OCI-LY3 (cell line): Measurements from ENCODE around the gene KRTAP6-2.

ENCODE experiments used
- H2AFZ ChIP-seq: fragments of 200-600, 300-600 bp; shearing (Covaris generic); 2 replicates; pipeline ENCODE4 v1.6.0; 2014; ENCODE audit warnings: antibody characterized with exemption, low read depth, low read length
- H3K27ac ChIP-seq: fragments of 200-600, 300-600 bp; sonication (generic); 2 replicates; pipeline ENCODE4 v1.5.1; 2014; ENCODE audit warnings: mild to moderate bottlenecking, low read length, moderate library complexity, mixed read lengths
- H3K27me3 ChIP-seq: fragments of 200-600, 300-600 bp; sonication (generic); 2 replicates; pipeline ENCODE4 v1.6.1; 2014; ENCODE audit warnings: low read depth, low read length, mixed read lengths
- H3K36me3 ChIP-seq: fragments of 200-600, 300-600 bp; sonication (generic); replicated peaks from 2 replicates; pipeline ENCODE3; 2014; ENCODE audit warnings: low read depth, low read length, mixed read lengths
- H3K4me1 ChIP-seq: fragments of 300-600, 200-600 bp; sonication (generic); 2 replicates; pipeline ENCODE4 v1.6.1; 2014; ENCODE audit warnings: low read length, mixed read lengths
- H3K4me2 ChIP-seq: fragments of 200-600, 300-600 bp; sonication (generic); 2 replicates; pipeline ENCODE4 v1.6.1; 2014; ENCODE audit warnings: low read length, mixed read lengths
- H3K4me3 ChIP-seq: fragments of 300-600, 200-600 bp; sonication (generic); 2 replicates; pipeline ENCODE4 v1.5.1; 2014; ENCODE audit warnings: antibody characterized with exemption, mild to moderate bottlenecking, low read length, moderate library complexity
- H3K79me2 ChIP-seq: fragments of 300-600, 200-600 bp; shearing (Covaris generic); 2 replicates; pipeline ENCODE4 v1.6.1; 2014; ENCODE audit warnings: mild to moderate bottlenecking, low read length, mixed read lengths
- H3K9ac ChIP-seq: fragments of 300-600, 200-600 bp; shearing (Covaris generic); 2 replicates; pipeline ENCODE4 v1.6.0; 2014; ENCODE audit warnings: mild to moderate bottlenecking, low read length, moderate library complexity
- H3K9me3 ChIP-seq: fragments of 200-600, 300-600 bp; shearing (Covaris generic); 2 replicates; pipeline ENCODE4 v1.6.1; 2014; ENCODE audit warnings: low read length, mixed read lengths; ENCODE audit not compliant: insufficient read depth
- H4K20me1 ChIP-seq: fragments of 200-600, 300-600 bp; sonication (generic); 2 replicates; pipeline ENCODE4 v1.6.1; 2016; ENCODE audit warnings: low read length, mixed read lengths; ENCODE audit not compliant: insufficient read depth
- CTCF ChIP-seq: fragments of 200-600, 300-600 bp; sonication (generic); IDR thresholded peaks from 2 replicates; pipeline ENCODE4 v1.5.1; 2014; ENCODE audit warnings: antibody characterized with exemption, low read length, low read depth
- EZH2phosphoT487 ChIP-seq: fragments of 200-600 bp; shearing (Covaris generic); IDR thresholded peaks from 2 replicates; pipeline ENCODE4 v1.6.1; 2018; ENCODE audit warnings: antibody characterized with exemption, mixed run types, low read depth

KRTAP6-2 gene

DNA sequence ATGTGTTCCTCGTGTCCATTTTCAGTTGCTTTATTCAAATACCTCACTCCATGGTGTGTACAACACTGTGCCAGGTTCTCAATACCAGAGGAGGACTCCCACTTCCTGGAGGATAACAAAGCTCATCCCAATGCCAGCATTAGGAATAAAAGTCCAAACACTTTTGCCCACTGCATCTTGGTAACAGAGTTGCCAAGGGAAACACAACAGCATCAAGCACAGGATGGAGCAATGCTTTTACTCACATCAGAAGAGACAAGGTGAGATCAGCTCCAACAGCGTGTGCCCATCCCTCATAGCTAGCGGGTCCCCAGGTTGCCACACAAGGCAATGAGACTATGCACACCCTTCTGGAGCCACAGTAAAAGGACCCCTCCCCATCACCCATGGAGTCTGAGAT is 24.7 kb upstream of the KRTAP6-2 start:
- Histone ChIP-seq H3K4me3 (no peak overlapping the region), H2AFZ (no peak overlapping the region), H3K9me3 (peaks cover 7% of the 10 kb centered on the region; the same call in 1 of the 2 replicates), H3K4me1 (peaks cover 14% of the 10 kb centered on the region), H3K27ac (no peak overlapping the region), H3K4me2 (no peak overlapping the region), H3K36me3 (peaks cover 18% of the 10 kb centered on the region), H3K79me2 (no peaks in the 10 kb centered on the region), H3K27me3 (no peaks in the 10 kb centered on the region), H3K9ac (no peak overlapping the region), H4K20me1 (no peaks in the 10 kb centered on the region)
- TF ChIP-seq EZH2phosphoT487, result no peak
- no peak for TF ChIP-seq CTCF

DNA sequence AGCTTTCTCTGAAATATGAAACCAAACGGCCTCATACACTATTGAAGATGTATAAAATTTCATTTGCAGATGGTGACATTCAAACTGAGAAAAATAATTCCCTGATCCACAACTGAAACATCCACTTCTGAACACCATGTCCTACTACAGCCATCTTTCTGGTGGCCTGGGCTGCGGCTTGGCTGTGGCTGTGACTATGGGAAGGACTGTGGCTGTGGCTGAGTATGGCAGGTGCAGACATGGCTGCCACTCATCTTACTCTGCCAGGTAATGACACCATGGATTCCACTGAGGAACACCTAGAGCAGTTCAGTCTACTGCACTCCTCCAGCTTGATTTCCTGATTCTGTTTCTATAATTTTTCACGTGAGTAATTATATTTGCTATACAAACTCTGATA is 21.8 kb upstream of the KRTAP6-2 start, which contains the start of gene KRTAP20-4:
Gene KRTAP20-4, plus strand, starts transcription at position 106 of the 400 bp plus-strand sequence.
- peak within 1 kb of the TSS; percentile 81 for H3K27ac ChIP-seq
- peak within 1 kb of the TSS; percentile 22; the same call in 1 of the 2 replicates for H3K4me2 ChIP-seq
- peaks cover 7% of the 10 kb centered on the region; the same call in 1 of the 2 replicates for H3K9me3 ChIP-seq
- no peaks in the 10 kb centered on the region for H3K79me2 ChIP-seq
- H3K4me3 ChIP-seq, result no peak within 1 kb of the TSS
- H3K9ac ChIP-seq, result peak within 1 kb of the TSS; percentile 34; the same call in 1 of the 2 replicates
- H4K20me1 ChIP-seq, result no peaks in the 10 kb centered on the region
- peaks cover 33% of the 10 kb centered on the region for H3K36me3 ChIP-seq
- H3K27me3 ChIP-seq, result no peaks in the 10 kb centered on the region
- peaks cover 32% of the 10 kb centered on the region for H3K4me1 ChIP-seq
- H2AFZ ChIP-seq, result no peak within 1 kb of the TSS; the same call in 1 of the 2 replicates
- no peak for TF ChIP-seq CTCF
- no peak for TF ChIP-seq EZH2phosphoT487

GRCh38 chr21:30620080-30620479 is 21.4 kb upstream of the KRTAP6-2 start:
- H3K36me3 ChIP-seq, result peaks cover 33% of the 10 kb centered on the region
- no peaks in the 10 kb centered on the region for H4K20me1 ChIP-seq
- H3K4me2 ChIP-seq, result peak overlapping the region; percentile 22; the same call in 1 of the 2 replicates
- no peaks in the 10 kb centered on the region for H3K27me3 ChIP-seq
- H3K4me1 ChIP-seq, result peaks cover 36% of the 10 kb centered on the region
- H3K79me2 ChIP-seq, result no peaks in the 10 kb centered on the region
- peaks cover 7% of the 10 kb centered on the region; the same call in 1 of the 2 replicates for H3K9me3 ChIP-seq
- no peak overlapping the region for H2AFZ ChIP-seq
- no peak overlapping the region for H3K4me3 ChIP-seq
- peak overlapping the region; percentile 81 for H3K27ac ChIP-seq
- TF ChIP-seq CTCF (no peak), EZH2phosphoT487 (no peak)
- H3K9ac ChIP-seq, result peak overlapping the region; percentile 34; the same call in 1 of the 2 replicates

DNA sequence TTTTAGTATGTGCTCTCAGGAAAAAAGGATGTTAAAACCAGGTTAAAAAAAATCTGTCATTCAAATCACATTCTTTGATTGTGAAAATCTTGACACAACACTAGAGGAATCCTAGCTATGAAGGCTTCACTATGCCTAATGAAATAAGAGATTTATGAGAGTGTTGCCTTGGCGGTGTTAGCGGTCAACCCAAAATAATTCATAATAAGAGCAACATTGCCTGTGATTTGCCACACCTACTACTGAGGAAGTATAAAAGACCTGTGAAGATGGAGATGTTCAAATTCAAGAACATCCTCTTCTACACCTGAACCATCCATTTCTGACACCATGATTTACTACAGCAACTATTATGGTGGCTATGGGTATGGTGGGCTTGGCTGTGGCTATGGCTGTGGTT is 17.4 kb upstream of the KRTAP6-2 start, which contains the start of gene KRTAP20-1:
Gene KRTAP20-1, plus strand, starts transcription at position 301 of the 400 bp plus-strand sequence. Its CDS starts 30 bp downstream, at position 331.
- H3K27me3 ChIP-seq, result no peaks in the 10 kb centered on the region
- H3K27ac ChIP-seq, result peak within 1 kb of the TSS; percentile 96
- H3K79me2 ChIP-seq, result no peaks in the 10 kb centered on the region
- peaks cover 54% of the 10 kb centered on the region for H3K36me3 ChIP-seq
- no peak within 1 kb of the TSS for H2AFZ ChIP-seq
- TF ChIP-seq EZH2phosphoT487 (no peak), CTCF (no peak)
- peaks cover 71% of the 10 kb centered on the region for H3K4me1 ChIP-seq
- H3K4me3 ChIP-seq, result peak within 1 kb of the TSS; percentile 33; the same call in 1 of the 2 replicates
- H3K9ac ChIP-seq, result peak within 1 kb of the TSS; percentile 71
- H3K4me2 ChIP-seq, result peak within 1 kb of the TSS; percentile 52
- no peaks in the 10 kb centered on the region for H4K20me1 ChIP-seq
- peaks cover 24% of the 10 kb centered on the region for H3K9me3 ChIP-seq
